Fibroblast of lung (primary cell): ENCODE results near the gene PDZD2. TPM values are rescaled to one million over a fixed set of nuclear protein-coding genes. Genes with fewer than 3 reads are reported as not detected.

Experiments used
- DNase-seq, 2 donors: peaks; one replicate each; pipeline versions ENCODE4 v3.0.0 to v3.0.0-alpha.2; 2010; ENCODE audit warnings: low read depth in 2 of 2
- H2AFZ ChIP-seq: 2 replicates; pipeline ENCODE4 v1.5.1; 2012; ENCODE audit warnings: low read length, control low read depth, inconsistent platforms
- H3K27ac ChIP-seq: 2 replicates; pipeline ENCODE4 v1.5.1; 2011; ENCODE audit warnings: low read length, control low read depth; ENCODE audit not compliant: insufficient read depth
- H3K27me3 ChIP-seq: 2 replicates; pipeline ENCODE4 v1.5.1; 2011; ENCODE audit warnings: mild to moderate bottlenecking, low read length; ENCODE audit not compliant: control insufficient read depth, insufficient read depth
- H3K36me3 ChIP-seq: 2 replicates; pipeline ENCODE4 v1.5.1; 2011; ENCODE audit warnings: low read length; ENCODE audit not compliant: control insufficient read depth, insufficient read depth
- H3K4me1 ChIP-seq: 2 replicates; pipeline ENCODE4 v1.5.1; 2011; ENCODE audit warnings: low read length; ENCODE audit not compliant: control insufficient read depth, insufficient read depth; ENCODE audit errors: extremely low read depth
- H3K4me2 ChIP-seq: 2 replicates; pipeline ENCODE4 v1.5.1; 2011; ENCODE audit warnings: low read length, control low read depth; ENCODE audit not compliant: insufficient read depth; ENCODE audit errors: extremely low read depth
- H3K4me3 ChIP-seq, 4 experiments: fragments of 200-600 bp in 1 of 4; sonication (generic) in 1 of 4; replicated peaks in 1 of 4; 2 replicates each; pipeline ENCODE4 v1.5.1; 2011 to 2016; ENCODE audit warnings: low read length in 4 of 4, low read depth in 3 of 4, mild to moderate bottlenecking in 3 of 4, control low read depth in 2 of 4, inconsistent platforms in 1 of 4, mixed read lengths in 1 of 4; ENCODE audit not compliant: insufficient read depth in 1 of 4; ENCODE audit errors: control extremely low read depth in 1 of 4
- H3K79me2 ChIP-seq: 2 replicates; pipeline ENCODE4 v1.5.1; 2012; ENCODE audit warnings: mild to moderate bottlenecking, low read length, inconsistent platforms; ENCODE audit not compliant: control insufficient read depth, insufficient read depth
- H3K9ac ChIP-seq: 2 replicates; pipeline ENCODE4 v1.5.1; 2011; ENCODE audit warnings: mild to moderate bottlenecking, low read length, control low read depth; ENCODE audit not compliant: insufficient read depth
- H3K9me3 ChIP-seq: 2 replicates; pipeline ENCODE4 v1.5.1; 2012; ENCODE audit warnings: low read depth, low read length; ENCODE audit not compliant: control insufficient read depth, insufficient read depth
- H4K20me1 ChIP-seq: 2 replicates; pipeline ENCODE4 v1.5.1; 2011; ENCODE audit warnings: low read length; ENCODE audit not compliant: control insufficient read depth, insufficient read depth; ENCODE audit errors: extremely low read depth
- CTCF ChIP-seq, 2 donors: IDR thresholded peaks in 1 of 2; conservative IDR thresholded peaks in 1 of 2; 1 replicate in 1 of 2; 2 replicates in 1 of 2; pipeline ENCODE4 v1.5.1; 2011 to 2012; ENCODE audit warnings: low read length in 2 of 2, control low read depth in 1 of 2, inconsistent platforms in 1 of 2, low read depth in 1 of 2, mild to moderate bottlenecking in 1 of 2
- EZH2 ChIP-seq: IDR thresholded peaks from 2 replicates; pipeline ENCODE4 v1.5.1; 2012; ENCODE audit warnings: low read length, control low read depth, mild to moderate bottlenecking; ENCODE audit errors: missing control alignments
- polyA plus RNA-seq, 2 donors: library from polyadenylated mRNA; depleted of rRNA in 1 of 2; stranded (reverse) in 1 of 2; unstranded in 1 of 2; fragments of >200 nt; gene quantifications; 2 replicates each; pipeline ENCODE4 v1.2.1, GENCODE V29; 2011 to 2012; ENCODE audit warnings: missing spikeins in 1 of 2
- total RNA-seq: library from RNA; depleted of rRNA; stranded (reverse); fragments of >200 nt; gene quantifications from 2 replicates; pipeline ENCODE4 v1.2.1, GENCODE V29; 2014

PDZD2 gene
- total and polyA plus RNA-seq, 2 donors (not counting 1 experiment from before 2014, with no cell fraction given), result 0.33 to 0.40 TPM

GRCh38 chr5:32087086-32088082 lies 448.5 kb downstream of the PDZD2 start:
- H3K4me1 ChIP-seq, result no peaks in the 10 kb centered on the region
- TF ChIP-seq EZH2, result no peak
- no peak for TF ChIP-seq CTCF (conservative IDR thresholded peaks at IDR 0.05 in 1 of 2, IDR thresholded peaks at IDR 0.05 in 1 of 2; ENCODE audit: low read depth in 1 of 2, low read length in 2 of 2)
- H3K79me2 ChIP-seq, result no peaks in the 10 kb centered on the region
- no peak for DNase-seq
- no peaks in the 10 kb centered on the region for H4K20me1 ChIP-seq
- no peak overlapping the region for H3K9ac ChIP-seq
- no peak overlapping the region for H3K27ac ChIP-seq
- H3K4me3 ChIP-seq, result no peak overlapping the region
- no peaks in the 10 kb centered on the region for H3K27me3 ChIP-seq
- no peak overlapping the region for H3K4me2 ChIP-seq
- no peaks in the 10 kb centered on the region for H3K9me3 ChIP-seq
- H3K36me3 ChIP-seq, result no peaks in the 10 kb centered on the region
- no peak overlapping the region for H2AFZ ChIP-seq

GRCh38 chr5:32088214-32088613 lies 449.3 kb downstream of the PDZD2 start:
- no peaks in the 10 kb centered on the region for H3K79me2 ChIP-seq
- no peaks in the 10 kb centered on the region for H3K27me3 ChIP-seq
- no peak overlapping the region for H3K4me2 ChIP-seq
- no peak for TF ChIP-seq CTCF (conservative IDR thresholded peaks at IDR 0.05 in 1 of 2, IDR thresholded peaks at IDR 0.05 in 1 of 2; ENCODE audit: low read depth in 1 of 2, low read length in 2 of 2)
- no peaks in the 10 kb centered on the region for H4K20me1 ChIP-seq
- no peak for DNase-seq
- no peak overlapping the region for H2AFZ ChIP-seq
- H3K4me1 ChIP-seq, result no peaks in the 10 kb centered on the region
- no peaks in the 10 kb centered on the region for H3K36me3 ChIP-seq
- no peak overlapping the region for H3K4me3 ChIP-seq
- no peaks in the 10 kb centered on the region for H3K9me3 ChIP-seq
- H3K27ac ChIP-seq, result no peak overlapping the region
- H3K9ac ChIP-seq, result no peak overlapping the region

GRCh38 chr5:32089146-32090000 lies 450.4 kb downstream of the PDZD2 start:
- no peak overlapping the region for H3K4me2 ChIP-seq
- H4K20me1 ChIP-seq, result no peaks in the 10 kb centered on the region
- no peak for DNase-seq
- H3K27ac ChIP-seq, result no peak overlapping the region
- H3K9ac ChIP-seq, result no peak overlapping the region
- H3K79me2 ChIP-seq, result no peaks in the 10 kb centered on the region
- no peaks in the 10 kb centered on the region for H3K36me3 ChIP-seq
- no peak overlapping the region for H2AFZ ChIP-seq
- H3K4me3 ChIP-seq, result no peak overlapping the region
- no peaks in the 10 kb centered on the region for H3K27me3 ChIP-seq
- H3K9me3 ChIP-seq, result no peaks in the 10 kb centered on the region
- TF ChIP-seq EZH2 (no peak), CTCF (conservative IDR thresholded peaks at IDR 0.05 in 1 of 2, IDR thresholded peaks at IDR 0.05 in 1 of 2; ENCODE audit: low read depth in 1 of 2, low read length in 2 of 2) (no peak)
- no peaks in the 10 kb centered on the region for H3K4me1 ChIP-seq
